Peyer's patch (tissue), 4 donors: ENCODE results near the gene SAV1. TPM values are rescaled to one million over a fixed set of nuclear protein-coding genes. Genes with fewer than 3 reads are reported as not detected.

ENCODE experiments used
- DNase-seq, 3 donors: peaks; one replicate each; pipeline ENCODE4 v3.0.0-alpha.2; 2017 to 2019
- H3K27ac ChIP-seq, 4 donors: fragments of 200-600 bp; sonication (generic); one replicate each; pipeline ENCODE4 v1.5.1; 2016 to 2019
- H3K27me3 ChIP-seq, 2 donors: fragments of 200-600 bp; sonication (generic); one replicate each; pipeline ENCODE4 v1.5.1; 2019
- H3K36me3 ChIP-seq, 3 donors: fragments of 200-600 bp; sonication (generic); one replicate each; pipeline ENCODE4 v1.5.1; 2016 to 2019
- H3K4me1 ChIP-seq, 4 donors: fragments of 200-600 bp; sonication (generic); one replicate each; pipeline ENCODE4 v1.5.1; 2016 to 2019
- H3K4me3 ChIP-seq, 4 donors: fragments of 200-600 bp; sonication (generic); 1 replicate in 3 of 4; 2 replicates in 1 of 4; pipeline ENCODE4 v1.5.1; 2016 to 2019; ENCODE audit warnings: mild to moderate bottlenecking in 1 of 4
- H3K9me3 ChIP-seq, 4 donors: fragments of 200-600 bp; sonication (generic); one replicate each; pipeline ENCODE4 v1.5.1; 2016 to 2019; ENCODE audit warnings: mild to moderate bottlenecking in 1 of 4
- POLR2A ChIP-seq, 2 donors: fragments of 450-650 bp; IDR thresholded peaks; one replicate each; pipeline ENCODE4 v1.5.1; 2017; ENCODE audit warnings: antibody characterized with exemption in 2 of 2, mild to moderate bottlenecking in 2 of 2, moderate library complexity in 2 of 2
- total RNA-seq, 4 donors: library from RNA; depleted of rRNA; stranded (reverse); fragments of >200 nt; gene quantifications; one replicate each; pipeline ENCODE4 v1.1.0, GENCODE V29; 2016
- TF ChIP-seq, protein P1 (sequence below), 6 experiments: fragments of 450-650 bp in 4 of 6; fragments of 200-600 bp in 2 of 6; sonication (generic) in 1 of 6; IDR thresholded peaks; one replicate each; pipeline ENCODE4 v1.5.1; 2017 to 2019; ENCODE audit warnings: antibody characterized with exemption in 6 of 6, mild to moderate bottlenecking in 3 of 6, moderate library complexity in 1 of 6

Gene SAV1
- total RNA-seq, 4 donors from 2014 or later = 16.6 to 23.9 (median 17.8) TPM

DNA sequence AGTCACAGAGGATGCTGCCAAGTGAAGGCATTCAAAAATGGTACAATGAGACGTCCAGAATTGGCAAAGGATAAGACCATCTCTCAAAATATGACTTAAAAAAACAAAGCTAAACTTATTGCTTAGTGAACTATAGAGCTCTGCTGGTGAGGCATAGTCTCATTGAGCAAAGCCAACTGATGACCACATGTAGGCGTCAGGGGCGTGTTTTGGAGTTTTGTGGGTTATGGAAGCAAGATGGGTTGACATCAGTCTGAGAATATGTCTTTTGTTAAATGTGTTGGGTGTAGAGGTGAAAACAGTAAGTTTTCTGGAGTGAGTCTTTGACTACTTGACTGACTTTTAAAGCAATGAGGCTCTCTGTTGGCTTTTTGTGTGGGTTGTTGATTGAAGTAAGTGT lies 60.9 kb downstream of the SAV1 start:
- no peak for DNase-seq
- H3K9me3 ChIP-seq = no peaks in the 10 kb centered on the region
- no peak overlapping the region for H3K27ac ChIP-seq
- no peaks in the 10 kb centered on the region for H3K27me3 ChIP-seq
- no peak overlapping the region for H3K4me3 ChIP-seq
- H3K4me1 ChIP-seq = no peaks in the 10 kb centered on the region
- no peaks in the 10 kb centered on the region for H3K36me3 ChIP-seq
- no peak for TF ChIP-seq POLR2A (IDR thresholded peaks at IDR 0.05)
- TF ChIP-seq, protein P1, sequence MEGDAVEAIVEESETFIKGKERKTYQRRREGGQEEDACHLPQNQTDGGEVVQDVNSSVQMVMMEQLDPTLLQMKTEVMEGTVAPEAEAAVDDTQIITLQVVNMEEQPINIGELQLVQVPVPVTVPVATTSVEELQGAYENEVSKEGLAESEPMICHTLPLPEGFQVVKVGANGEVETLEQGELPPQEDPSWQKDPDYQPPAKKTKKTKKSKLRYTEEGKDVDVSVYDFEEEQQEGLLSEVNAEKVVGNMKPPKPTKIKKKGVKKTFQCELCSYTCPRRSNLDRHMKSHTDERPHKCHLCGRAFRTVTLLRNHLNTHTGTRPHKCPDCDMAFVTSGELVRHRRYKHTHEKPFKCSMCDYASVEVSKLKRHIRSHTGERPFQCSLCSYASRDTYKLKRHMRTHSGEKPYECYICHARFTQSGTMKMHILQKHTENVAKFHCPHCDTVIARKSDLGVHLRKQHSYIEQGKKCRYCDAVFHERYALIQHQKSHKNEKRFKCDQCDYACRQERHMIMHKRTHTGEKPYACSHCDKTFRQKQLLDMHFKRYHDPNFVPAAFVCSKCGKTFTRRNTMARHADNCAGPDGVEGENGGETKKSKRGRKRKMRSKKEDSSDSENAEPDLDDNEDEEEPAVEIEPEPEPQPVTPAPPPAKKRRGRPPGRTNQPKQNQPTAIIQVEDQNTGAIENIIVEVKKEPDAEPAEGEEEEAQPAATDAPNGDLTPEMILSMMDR (IDR thresholded peaks at IDR 0.05) = no peak

DNA sequence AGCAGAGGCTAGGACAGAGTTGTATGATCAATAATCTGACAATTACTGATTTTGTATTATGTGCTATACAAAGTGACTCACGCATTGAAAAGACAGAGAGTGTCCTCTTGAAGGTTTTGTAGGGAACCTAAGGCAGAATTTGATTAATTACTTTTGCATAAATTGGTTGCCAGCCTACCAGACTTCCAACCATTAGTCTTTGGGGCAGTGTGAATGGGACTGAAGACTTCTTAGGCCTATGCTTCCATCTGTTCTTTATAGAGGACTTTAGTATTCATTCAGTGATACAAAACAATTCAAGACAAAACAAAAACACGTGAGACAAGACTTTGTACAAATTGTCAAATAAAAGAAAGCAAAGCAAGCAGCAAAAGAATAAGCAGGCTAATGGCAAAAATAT lies 61.6 kb downstream of the SAV1 start:
- no peaks in the 10 kb centered on the region for H3K27me3 ChIP-seq
- TF ChIP-seq, protein P1 (IDR thresholded peaks at IDR 0.05) = no peak
- TF ChIP-seq POLR2A (IDR thresholded peaks at IDR 0.05) = no peak
- DNase-seq = no peak
- no peaks in the 10 kb centered on the region for H3K4me1 ChIP-seq
- H3K9me3 ChIP-seq = no peaks in the 10 kb centered on the region
- no peak overlapping the region for H3K4me3 ChIP-seq
- no peak overlapping the region for H3K27ac ChIP-seq
- H3K36me3 ChIP-seq = no peaks in the 10 kb centered on the region

DNA sequence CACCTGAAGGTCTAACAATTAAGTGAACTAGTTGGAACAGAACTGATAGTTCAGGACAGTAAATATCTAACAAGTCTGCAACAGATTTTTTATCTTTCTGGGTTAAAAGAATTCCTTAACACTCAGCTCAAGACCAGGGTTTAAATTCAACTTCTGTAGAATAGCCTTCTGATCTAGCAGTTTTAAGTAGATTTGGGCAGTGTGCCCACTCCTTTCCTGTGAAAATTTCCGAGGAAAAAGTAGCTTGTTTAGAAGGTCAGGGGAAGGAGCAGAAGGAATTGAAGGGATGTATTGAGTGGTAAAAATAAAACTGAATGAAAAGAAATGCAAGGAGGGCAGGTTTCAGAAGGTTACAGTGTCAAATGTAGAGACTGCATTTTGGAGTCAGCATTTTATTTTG lies 62.3 kb downstream of the SAV1 start:
- H3K27me3 ChIP-seq = no peaks in the 10 kb centered on the region
- no peaks in the 10 kb centered on the region for H3K4me1 ChIP-seq
- no peaks in the 10 kb centered on the region for H3K9me3 ChIP-seq
- no peak for DNase-seq
- H3K4me3 ChIP-seq = no peak overlapping the region
- no peaks in the 10 kb centered on the region for H3K36me3 ChIP-seq
- no peak for TF ChIP-seq POLR2A (IDR thresholded peaks at IDR 0.05)
- TF ChIP-seq, protein P1 (IDR thresholded peaks at IDR 0.05) = no peak
- H3K27ac ChIP-seq = no peak overlapping the region

DNA sequence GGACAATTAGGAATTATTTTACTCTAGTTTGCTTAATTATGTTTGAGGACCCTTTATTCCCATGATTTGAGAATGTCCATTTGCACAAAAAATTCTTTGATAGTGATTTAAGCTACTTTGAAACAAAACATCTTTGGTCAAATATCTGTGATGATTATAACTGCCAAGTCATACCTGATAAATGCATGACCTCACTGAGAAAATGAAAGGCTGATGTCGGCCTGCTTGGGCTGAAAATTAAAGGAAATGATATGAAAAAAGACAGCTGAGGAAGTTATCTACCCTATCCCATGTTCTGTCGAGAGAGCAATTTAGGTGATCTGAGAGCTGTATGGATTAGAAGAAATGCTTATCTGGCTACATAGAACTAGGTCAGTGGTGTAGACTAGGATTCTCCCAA lies 64.5 kb downstream of the SAV1 start:
- H3K27ac ChIP-seq = no peak overlapping the region
- H3K9me3 ChIP-seq = no peaks in the 10 kb centered on the region
- H3K4me3 ChIP-seq = no peak overlapping the region
- TF ChIP-seq, protein P1 (IDR thresholded peaks at IDR 0.05) = no peak
- no peak for TF ChIP-seq POLR2A (IDR thresholded peaks at IDR 0.05)
- H3K4me1 ChIP-seq = no peaks in the 10 kb centered on the region
- no peaks in the 10 kb centered on the region for H3K36me3 ChIP-seq
- H3K27me3 ChIP-seq = no peaks in the 10 kb centered on the region
- no peak for DNase-seq

DNA sequence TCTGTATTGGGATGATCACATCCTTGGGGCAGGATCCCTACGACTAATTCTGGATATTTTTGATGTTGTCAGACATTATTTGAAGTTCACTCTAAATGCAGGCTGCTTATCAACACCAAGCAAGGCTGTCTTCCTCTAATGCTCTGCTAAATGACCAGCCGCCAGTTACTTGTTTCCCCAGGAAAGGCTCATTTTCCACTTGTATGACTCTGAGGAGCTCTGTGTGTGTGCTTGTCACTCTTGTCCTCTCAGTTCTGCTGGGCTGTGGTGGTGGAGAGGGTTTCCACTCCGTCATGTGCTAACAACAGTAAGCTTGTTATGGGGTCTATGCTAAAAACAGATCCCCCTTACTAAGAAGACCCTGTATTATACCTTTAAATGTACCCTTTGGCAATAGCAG lies 66.1 kb downstream of the SAV1 start:
- Histone ChIP-seq H3K27ac (no peak overlapping the region), H3K36me3 (no peaks in the 10 kb centered on the region), H3K9me3 (no peaks in the 10 kb centered on the region), H3K27me3 (no peaks in the 10 kb centered on the region), H3K4me1 (no peaks in the 10 kb centered on the region), H3K4me3 (no peak overlapping the region)
- no peak for DNase-seq
- TF ChIP-seq, protein P1 (IDR thresholded peaks at IDR 0.05) = no peak

DNA sequence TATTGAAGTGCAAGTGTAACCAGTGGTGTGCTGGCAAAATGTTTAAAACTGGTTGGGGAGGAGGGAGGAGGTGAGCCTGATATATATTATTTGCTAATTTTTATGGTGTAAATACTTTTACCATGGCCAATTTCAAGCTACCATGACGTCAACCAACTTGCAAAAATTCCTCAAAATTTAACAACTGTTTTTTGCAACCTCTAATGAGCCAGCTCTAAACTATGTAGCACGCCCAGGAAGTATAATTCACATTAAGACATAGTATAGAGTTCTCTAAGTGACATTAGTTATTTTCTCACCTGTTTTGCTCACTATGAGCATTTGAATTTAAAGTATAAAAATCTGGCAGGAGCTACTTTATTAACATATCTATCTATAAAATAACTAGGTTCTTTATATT lies 66.7 kb downstream of the SAV1 start:
- no peak overlapping the region for H3K27ac ChIP-seq
- TF ChIP-seq, protein P1 (IDR thresholded peaks at IDR 0.05) = no peak
- no peak for TF ChIP-seq POLR2A (IDR thresholded peaks at IDR 0.05)
- no peaks in the 10 kb centered on the region for H3K9me3 ChIP-seq
- no peaks in the 10 kb centered on the region for H3K4me1 ChIP-seq
- H3K36me3 ChIP-seq = no peaks in the 10 kb centered on the region
- no peaks in the 10 kb centered on the region for H3K27me3 ChIP-seq
- no peak for DNase-seq
- H3K4me3 ChIP-seq = no peak overlapping the region
